GM20000 (cell line): ENCODE data around the gene PAK6.

Source experiments
- DNase-seq: peaks from one replicate; pipeline ENCODE4 v3.0.0; 2012; ENCODE audit warnings: low spot score
- TF ChIP-seq, protein P1 (sequence below): IDR thresholded peaks from 2 replicates; pipeline ENCODE4 v1.5.1; 2012; ENCODE audit warnings: mild to moderate bottlenecking, control low read depth; ENCODE audit errors: extremely low read depth, missing control alignments

PAK6 gene

DNA sequence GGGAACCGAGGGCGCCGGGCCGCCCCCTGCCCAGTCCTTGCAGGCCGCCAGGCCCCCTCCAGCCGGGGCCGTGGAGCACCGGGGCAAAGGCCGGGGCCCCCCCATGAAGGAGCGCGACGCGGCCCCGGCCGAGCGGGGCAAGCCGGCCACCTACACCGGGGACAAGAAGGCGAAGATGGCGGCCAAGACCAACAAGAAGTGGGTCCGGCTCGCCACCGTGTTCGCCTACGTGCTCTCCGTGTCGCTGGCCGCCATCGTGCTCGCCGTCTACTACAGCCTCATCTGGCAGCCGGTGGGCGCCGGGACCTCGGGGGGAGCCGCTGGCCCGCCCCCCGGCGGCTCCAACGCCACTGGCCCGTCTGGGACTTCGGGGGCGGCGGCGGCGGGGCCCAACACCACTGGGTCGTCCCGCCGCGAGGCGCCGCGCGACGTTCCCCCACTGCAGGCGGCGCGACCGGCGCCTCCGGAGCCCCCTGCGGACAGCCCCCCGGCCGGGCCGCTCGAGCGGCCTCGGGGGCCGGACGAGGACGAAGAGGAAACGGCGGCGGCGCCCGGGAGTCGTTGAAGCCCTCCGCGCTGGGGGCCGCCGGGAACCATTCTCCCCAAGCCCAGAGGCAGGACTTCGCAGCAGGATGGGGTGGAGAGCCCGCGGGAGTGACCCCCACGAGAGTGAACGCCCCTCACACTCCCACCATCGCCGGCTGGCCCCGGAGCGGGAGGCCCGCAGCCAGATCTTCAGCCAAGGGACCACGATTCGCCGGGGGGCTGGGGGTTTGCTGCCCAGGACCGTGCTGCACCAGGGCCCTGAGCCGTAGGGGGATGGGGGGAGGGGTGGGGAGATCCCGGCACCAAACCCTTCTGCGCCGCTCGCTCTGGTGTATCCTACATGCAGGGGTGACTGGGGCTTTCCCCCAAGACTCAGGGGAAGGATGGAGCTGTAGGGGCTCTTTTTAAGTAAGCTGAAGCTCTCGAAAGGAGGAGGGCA lies 85.4 kb downstream of the PAK6 start:
- DNase-seq: no peak
- TF ChIP-seq, protein P1, sequence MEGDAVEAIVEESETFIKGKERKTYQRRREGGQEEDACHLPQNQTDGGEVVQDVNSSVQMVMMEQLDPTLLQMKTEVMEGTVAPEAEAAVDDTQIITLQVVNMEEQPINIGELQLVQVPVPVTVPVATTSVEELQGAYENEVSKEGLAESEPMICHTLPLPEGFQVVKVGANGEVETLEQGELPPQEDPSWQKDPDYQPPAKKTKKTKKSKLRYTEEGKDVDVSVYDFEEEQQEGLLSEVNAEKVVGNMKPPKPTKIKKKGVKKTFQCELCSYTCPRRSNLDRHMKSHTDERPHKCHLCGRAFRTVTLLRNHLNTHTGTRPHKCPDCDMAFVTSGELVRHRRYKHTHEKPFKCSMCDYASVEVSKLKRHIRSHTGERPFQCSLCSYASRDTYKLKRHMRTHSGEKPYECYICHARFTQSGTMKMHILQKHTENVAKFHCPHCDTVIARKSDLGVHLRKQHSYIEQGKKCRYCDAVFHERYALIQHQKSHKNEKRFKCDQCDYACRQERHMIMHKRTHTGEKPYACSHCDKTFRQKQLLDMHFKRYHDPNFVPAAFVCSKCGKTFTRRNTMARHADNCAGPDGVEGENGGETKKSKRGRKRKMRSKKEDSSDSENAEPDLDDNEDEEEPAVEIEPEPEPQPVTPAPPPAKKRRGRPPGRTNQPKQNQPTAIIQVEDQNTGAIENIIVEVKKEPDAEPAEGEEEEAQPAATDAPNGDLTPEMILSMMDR: no peak

DNA sequence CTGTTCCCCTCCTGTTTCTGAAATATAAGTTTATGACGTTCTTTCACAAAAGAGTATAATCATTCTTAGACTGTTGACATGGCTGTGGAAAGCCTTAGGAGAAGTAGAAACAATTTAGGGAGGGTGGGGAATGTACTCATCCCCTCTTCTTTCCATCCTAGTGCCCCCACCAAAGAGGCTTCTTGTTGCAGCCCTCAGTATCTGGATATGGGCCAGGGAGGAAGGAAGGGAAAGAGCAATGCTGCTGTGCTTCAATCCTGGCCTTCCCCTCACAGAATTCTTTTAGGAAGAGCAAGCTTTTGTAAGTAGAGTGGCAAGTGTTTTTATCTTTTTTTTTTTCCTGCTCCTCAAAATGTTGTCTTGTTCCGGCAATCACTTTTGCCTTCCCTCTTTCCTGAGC lies 86.3 kb downstream of the PAK6 start:
- DNase-seq: no peak
- TF ChIP-seq, protein P1: no peak

DNA sequence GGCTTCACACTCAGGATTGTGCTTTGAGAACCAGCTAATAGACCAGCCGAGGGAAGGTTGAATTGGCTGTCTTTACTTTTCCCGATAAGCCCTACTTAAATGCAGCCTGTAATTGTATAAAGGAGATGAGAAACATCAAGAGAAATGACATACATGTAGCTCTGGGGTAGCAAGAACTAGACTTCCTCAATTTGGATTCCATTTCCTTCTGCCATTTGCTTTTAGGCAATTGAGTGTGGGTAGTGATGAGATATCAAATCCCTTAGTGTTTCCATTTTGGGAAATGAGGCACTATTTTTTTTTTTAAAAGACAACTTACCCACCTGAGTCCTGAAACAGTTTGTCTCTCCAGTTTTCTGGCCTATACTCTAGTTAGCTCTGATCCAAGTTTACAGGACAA lies 86.8 kb downstream of the PAK6 start:
- TF ChIP-seq, protein P1: no peak
- no peak for DNase-seq
